IPS DF 19.7 (cell line): ENCODE measurements around the gene GSDMA.

Experiments
- DNase-seq: peaks from one replicate; pipeline ENCODE4 v3.0.0-alpha.2; 2013; ENCODE audit warnings: low read depth, low spot score

Gene GSDMA, protein sequence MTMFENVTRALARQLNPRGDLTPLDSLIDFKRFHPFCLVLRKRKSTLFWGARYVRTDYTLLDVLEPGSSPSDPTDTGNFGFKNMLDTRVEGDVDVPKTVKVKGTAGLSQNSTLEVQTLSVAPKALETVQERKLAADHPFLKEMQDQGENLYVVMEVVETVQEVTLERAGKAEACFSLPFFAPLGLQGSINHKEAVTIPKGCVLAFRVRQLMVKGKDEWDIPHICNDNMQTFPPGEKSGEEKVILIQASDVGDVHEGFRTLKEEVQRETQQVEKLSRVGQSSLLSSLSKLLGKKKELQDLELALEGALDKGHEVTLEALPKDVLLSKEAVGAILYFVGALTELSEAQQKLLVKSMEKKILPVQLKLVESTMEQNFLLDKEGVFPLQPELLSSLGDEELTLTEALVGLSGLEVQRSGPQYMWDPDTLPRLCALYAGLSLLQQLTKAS

DNA sequence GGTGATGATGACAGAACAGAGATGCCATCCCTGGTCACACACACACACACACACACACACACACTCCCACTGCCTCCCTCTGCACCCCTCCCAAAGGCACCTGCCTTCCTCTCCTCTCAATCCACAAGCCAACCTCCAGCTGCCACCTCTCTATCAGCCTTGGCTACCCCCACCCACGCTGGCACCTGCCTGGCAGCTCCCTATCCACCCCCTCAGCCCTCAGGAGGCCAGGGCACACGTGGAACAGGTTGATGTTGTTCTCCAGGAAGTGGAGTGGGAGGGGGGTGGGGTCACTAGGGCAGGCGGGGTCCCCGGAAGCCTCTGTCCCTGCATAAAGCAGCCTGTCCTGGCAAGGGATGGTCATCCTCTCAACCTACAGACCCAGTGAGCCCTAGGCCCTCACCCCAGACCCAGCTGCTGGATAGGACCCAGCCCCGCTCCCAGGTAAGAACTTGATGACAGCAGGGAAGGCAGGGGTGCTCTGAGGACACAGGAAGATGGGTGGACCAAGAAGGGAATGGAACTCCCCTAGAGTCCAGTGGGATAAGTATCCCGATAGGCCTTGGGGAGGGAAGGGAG is at the start of gene GSDMA:
Gene GSDMA, plus strand, starts transcription at position 363 of the 579 bp plus-strand sequence. CDS start 2,684 bp downstream, outside the sequence.
- no peak for DNase-seq

DNA sequence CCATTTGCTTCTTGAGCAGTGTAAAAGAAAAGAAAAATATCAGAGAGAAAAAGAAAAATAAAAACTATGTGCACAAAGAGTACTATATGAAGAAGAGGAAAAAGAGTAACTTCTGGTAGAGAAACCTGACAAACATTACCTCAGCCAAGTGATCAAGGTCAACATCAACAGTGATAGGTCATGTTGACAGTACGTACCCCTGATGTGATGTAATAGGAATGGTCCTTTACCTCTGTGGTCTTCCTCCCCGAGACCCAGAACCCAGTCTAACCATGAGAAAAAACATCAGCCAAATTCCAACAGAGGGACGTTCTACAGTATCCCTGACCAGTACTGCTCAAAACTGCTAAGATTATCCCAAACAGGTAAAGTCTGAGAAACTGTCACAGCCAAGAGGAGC is 48.8 kb upstream of the GSDMA start:
- DNase-seq = no peak

DNA sequence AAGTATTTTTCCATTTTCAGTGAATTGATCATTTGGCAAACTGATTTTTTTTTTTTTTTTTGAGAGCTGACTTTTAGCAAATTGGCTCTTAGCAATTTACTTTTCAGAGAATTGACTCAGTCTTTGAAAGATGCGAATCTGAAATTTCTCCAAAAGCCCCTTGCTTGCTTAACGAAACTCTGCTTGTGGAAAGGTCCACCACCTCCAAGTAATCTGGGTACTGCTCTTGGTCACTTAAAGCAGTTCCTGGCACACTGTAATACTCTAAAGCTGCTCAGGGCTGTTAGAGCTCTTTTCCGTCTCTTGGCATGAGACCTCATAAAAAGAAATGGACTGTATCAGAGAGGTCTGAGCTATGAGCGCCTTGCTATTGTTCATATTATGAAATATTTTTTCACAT is 47.2 kb upstream of the GSDMA start:
- no peak for DNase-seq

DNA sequence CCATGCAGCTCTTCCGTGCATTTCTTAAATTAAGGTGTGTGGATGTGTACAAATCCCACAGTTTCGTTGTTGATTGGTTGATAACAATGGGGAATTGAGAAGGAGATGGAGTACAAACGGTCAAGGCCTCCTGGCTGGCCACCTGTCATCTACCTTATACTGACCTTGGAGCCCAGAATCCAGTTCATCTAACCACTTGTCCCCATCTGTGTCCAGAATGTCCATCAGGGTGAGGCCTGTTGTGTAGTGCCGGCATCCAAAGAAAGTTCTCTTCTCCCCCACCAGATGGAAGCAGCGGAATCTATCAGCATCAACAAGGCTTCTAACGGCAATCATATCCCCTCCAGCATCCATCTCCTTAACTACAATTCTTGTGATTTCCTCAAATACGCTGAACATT is 45.9 kb upstream of the GSDMA start:
- DNase-seq = no peak

DNA sequence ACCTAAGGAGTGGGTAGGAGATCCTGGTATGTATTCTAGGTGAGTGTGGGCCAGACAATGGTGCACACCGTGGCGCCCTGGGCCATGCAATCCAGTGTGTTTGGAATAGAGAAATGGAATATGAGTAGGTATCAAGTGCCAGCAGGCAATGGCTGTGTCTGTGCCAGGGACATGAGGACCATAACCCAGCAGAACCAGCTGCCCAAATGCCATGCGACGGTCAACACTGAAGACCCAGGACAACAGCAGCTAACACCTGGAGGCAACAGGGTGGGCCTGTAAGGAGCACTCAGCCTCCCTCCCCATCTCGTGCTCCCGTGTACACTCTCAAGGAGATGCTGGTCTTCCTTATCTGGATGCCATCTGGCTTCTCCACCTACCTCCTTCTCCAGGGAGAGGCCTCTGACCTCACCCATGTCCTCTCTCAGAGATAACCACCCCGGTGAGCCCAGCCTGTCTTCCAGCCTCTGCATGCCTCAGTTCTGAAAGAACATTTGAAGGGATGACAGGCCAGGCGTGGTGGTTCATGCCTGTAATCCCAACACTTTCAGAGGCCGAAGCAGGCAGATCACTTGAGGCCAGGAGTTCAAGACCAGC is 43.6 kb upstream of the GSDMA start:
- no peak for DNase-seq

DNA sequence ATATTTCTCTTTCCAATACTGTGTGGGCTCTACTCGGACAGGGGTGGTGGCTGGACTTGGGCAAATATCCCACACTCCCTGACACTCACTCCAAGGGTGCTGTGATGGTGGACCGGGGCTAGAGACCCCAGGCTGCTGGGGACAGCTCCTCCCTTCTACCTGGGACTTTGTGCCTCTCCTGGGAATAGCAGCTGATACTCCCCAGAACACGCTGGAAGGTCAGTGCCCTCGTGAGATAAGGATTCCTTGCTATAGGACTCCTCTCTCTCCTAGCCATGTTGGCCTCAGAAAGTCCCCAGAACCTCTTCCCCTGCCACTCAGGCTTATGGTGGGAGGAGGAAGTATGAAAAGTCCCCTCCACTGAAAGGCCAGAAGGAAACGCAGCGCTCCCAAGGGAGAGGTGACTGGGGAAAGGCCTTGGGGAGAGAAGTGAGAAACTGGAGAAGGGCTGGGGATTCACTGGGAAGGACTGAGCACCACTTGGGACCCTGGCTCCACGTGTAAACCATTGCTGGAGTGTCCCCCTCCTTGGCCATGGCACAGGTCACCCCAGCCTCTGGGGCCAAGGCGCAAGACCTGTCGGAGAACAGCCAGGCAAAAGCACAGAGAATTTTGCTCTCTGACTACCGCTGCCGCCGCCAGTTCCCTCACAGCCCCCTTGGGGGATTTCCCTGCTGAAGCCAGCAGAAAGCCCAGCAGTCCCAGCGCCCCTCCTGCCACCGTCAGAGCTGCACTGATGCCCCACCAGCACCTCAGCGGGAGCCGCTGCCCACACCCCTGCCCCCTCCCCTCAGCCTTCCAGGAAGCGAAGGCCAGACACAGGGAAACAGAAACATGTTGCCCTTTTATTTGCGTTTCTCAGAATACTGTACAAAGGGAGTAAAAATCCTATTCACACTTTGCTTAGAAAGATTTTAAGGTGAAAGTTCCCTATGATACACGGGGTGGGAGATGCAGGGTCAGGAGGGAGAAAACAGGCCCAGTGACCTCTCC is 42.3 kb upstream of the GSDMA start:
- no peak for DNase-seq

DNA sequence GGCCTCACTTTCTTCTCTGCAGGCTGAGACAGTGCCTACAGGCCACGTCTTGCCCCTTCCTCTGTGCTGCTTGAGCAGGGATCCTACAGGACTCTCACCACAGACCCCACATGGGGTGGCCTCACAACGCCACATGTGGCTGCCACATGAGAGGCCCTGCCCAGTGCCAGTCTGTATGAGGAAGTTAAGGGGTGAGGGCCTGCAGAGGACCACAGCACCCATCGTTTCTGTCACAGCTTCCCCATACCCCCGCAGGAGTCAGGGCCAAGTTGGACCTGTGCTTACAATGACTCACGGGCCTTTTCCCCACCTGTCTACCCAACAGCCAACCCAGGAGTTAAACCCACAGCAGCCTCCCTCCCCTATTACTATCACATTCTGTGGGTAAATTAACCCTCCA is 41.5 kb upstream of the GSDMA start:
- DNase-seq = no peak

DNA sequence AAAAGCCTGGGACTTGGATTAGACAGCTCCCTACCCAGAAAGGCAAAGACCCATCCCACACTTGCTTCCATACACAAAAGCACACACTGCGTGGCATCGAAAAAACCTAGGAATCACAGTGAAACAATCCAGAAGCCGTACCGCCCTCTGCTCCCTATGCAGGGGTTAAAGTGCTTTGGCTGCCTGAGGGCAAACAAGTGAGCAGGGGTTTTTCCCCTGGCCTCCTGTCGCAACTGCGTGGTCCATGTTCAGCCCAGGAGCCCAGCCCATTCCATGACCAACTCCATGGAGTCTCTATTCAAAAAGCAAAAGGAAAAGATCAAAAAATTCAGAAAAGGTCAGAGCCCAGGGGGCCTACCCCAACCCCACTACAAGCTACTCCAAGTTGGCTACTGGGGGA is 40.8 kb upstream of the GSDMA start:
- DNase-seq = no peak

DNA sequence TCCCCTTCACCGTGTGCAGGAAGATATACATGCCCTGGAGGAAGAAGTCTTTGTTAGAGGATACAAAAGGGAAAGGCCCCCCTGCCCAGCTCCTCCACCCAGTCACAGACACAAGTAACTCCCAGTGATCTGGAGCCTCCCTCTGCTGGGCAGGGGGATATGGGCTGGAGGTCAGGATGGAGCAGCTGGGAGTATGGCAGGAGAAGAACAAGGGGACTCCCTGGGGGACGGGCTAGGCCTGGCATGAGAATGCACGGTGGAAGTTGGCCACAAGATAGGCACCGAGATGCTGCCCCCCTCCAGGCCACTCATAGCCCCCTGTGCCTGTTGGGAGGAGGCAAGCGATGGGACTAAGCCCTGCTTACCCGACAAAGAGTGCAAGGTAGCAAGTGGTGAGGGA is 39.6 kb upstream of the GSDMA start:
- DNase-seq = no peak

DNA sequence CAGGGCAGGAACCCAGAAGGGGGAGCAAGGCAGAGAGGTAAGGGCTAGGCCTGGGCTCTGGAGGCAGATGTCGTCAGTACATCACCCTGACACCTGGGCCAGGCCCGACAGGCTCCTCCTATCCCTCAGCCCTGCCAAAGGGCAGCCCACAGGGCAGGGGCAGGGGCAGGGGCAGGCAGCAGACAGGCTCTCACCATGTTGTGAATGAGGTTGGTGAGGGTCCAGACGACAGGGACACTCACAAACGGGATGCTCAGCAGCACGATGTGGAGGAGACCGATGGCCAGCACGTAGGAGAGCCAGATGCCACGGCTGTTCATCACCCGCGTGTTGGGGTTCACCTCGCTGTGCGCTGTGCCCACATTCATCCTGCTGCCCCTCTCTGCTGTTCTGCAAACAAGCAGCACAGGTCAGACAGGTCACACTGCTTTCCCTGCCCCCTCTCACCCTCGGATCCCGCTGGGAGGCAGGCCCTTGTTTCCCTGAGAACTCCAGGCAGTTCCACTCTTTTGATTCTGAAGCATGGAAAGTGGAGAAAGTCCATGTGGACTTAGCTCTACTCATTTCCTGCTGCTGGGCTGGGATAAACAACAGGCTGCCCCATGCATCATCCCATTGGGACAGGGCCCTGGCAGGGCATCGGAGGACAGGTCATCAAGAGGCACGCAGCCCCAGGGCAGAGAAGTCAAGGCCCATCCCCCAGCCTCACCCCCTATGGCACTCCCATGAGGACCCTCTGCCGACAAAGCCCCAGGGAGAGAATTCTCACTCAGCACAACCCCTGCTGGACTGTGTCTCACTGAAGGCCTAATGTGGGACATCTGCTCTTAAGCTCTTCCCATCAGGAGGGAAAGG is 38.7 kb upstream of the GSDMA start:
- DNase-seq = no peak

DNA sequence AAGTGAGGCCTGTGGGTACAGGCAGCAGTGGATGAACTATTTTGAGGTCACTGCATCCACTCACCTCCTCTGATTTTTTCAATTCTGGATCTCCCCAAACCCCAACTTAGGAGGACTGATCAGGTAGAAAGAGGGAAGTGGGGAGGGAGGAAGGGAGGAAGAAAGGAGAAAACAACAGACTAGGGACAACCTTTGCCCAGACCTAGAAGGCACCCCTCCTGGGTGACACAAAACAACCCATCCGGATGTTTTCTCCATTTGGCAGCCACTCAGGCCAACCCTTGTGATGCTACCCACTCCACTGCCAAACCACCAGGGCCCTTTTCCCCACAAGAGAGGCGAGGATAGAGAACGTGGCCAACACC is 38.1 kb upstream of the GSDMA start:
- no peak for DNase-seq

DNA sequence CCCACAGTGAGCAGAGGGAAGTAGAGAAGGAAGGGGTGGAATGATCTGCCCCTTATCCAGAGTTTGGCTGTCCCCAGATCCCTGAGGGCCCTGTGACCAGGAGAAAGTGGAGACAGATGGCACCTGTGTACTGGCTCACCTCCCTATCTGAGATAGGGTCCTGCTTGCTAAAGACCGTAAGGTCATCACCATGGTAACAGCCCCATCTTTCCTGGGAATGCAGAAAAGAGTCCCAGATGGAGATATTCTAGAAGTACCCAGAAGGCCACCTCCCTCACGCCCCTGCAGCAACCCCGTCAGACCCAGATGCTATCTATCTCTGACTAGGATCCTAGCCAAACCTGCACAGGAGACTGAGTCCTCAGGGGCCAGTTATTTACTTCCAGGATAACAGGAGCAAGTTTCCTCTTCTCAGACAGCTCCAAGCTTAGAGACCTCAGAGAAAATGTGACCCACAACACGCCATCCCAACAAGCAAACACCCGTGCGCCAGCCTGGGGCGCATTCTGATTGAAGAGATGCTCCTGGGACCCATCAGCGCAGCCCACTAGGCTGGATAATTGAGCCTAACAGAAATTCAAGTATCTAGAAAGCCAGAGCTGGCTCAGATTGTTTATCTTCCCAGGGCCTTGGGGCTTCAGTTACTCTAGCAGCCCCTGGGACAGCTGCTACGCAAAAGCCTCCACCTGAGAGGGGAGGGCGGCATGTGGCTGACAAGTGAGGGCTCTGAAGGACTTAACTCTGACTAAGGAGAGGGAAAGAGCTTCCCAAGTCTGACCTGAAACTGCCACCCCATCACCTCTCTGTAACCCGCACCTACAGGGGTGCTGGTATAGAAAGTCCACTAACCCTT is 37.3 kb upstream of the GSDMA start:
- DNase-seq = no peak

DNA sequence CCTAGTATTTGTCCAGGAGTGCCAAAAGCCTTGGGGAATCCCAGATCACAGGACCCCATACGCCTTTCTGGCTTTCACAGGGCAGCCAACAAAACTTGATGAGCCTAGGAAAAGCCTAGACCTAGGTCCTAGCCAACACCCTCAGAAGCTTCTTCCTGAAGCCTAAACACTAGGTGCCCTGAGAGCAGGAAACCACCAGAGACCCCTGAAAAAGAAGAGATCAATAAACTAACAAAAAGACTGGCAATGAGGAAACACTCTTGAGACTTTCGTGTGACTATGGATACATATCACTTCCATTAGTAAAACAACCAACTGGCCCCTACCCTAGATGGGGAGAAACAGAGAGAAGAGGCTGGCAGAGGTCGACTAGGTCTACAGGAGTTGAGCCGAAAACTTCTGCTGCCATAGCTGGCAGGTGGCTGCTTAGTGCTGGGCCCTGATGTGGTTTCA is 36.6 kb upstream of the GSDMA start:
- no peak for DNase-seq

DNA sequence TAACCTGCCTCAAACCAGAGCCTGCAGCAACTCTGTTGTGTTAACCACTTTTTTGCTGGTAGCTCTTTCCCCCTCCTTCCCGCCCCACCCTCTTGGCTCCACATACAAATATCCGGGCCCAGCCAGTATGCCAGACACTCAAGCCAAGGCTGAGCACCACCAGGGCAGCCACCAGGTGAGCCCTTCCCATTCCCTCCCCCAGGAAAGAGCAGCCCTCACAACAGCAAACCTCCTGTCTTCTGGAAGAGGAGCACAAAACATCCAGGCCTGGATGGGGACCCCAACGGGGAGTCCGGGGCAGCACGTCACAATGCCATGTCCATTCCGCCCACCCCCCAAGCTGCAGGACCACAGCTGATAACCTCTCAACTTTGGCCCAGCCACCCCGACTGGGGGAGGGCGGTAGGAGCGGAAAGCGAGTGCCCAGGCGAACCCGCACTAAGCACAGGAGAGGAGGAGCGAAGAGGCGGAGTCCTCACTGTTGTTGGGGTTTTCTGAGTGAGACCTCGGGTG is 36.2 kb upstream of the GSDMA start:
- DNase-seq = no peak

DNA sequence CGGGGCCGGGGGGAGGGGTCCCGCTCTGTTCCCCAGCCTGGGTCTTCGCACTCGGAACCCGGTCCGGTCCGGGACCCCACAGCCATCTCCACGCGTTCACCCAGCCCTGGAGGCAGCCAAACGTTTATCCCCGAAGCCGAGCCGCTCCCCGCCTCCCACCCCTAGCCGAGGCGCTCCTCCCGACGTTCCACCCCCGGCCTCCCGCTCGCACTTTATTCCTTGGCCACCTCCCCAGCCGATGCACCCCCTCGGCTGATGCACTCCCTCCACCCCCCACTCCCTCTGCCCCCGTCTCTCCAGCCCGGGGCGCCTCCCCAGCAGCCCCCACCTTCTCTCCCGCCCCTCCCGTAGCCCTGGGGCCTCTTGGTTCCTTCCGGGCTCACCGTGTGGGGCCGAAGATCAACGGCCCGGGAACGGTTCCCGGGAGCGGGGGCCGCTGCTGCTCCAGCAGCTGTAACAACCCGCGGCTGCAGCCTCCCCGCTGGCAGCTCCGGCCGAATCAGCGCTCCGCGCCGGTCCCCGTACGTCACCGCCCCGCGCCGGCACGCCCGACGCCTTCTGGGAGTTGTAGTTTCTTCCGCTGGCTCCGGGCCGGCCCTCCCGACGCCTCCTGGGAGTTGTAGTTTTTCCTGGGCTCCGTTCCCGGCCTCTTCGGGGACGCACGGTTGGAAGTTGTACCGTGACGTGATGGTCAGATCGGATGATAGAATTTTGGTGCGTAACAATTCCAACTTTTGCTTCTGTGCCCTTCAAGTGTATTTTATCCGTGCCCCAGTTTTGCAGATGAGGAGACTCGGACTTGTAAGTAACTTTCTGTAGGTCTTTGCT is 35.5 kb upstream of the GSDMA start, which contains the start of the genes LRRC3C and ORMDL3:
Gene LRRC3C, plus strand, starts transcription at position 632 of the 828 bp plus-strand sequence. CDS start 13,792 bp downstream, outside the sequence.
Gene ORMDL3, minus strand, starts transcription at position 501 of the 828 bp plus-strand sequence. CDS start 3,398 bp downstream, outside the sequence.
- DNase-seq = peak; percentile 56

DNA sequence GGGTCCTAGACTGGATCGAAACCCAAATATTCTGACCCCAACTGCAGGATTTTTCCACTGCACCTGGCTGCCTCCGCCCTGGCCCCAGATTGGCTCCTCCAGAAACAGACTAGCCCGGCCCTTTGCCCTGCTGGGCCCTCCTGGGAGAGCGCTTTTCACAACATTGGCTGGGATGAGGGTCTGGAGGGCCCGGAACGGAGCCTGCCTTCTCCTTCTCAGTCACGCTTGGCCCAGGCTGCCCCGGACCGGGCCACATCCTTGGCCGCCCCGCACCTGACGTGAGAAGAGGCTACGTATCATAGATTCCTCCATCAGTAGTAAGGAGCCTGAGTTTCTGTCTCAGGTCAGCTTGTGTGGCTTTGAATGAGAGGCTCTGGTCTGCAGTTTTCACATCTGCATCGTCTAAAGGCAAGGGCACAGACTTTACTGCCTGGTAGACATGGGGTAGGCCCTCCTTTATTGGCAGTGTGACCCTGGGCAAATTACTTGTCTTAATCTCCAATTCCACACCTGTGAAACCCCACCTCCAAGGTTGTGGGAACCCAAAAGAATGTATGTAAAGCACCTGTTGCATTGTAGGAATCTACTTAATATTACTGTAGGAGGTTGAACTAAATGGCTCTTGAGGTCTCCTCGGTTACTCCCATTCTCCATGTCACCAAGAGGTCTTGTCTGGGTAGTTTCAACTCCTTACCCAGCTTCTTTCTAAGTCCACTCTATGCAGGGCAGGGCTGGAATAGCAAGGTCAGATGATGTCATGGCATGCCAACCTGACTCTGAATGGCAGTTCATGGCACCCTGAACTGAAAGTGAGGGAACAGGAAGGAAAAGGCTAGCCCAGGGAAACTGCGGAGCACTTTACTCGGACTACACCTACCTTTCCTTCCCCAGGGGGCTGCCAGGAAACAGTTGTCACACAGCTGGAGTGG is 34.6 kb upstream of the GSDMA start:
- no peak for DNase-seq
